Cardiac muscle cell (in vitro differentiated cells and primary cell): ENCODE results near the gene BRSK2. TPM values are rescaled to one million over a fixed set of nuclear protein-coding genes. Genes with fewer than 3 reads are reported as not detected.

Experiments
- DNase-seq, 2 donors: peaks; one replicate each; pipeline versions ENCODE4 v3.0.0 to v3.0.0-alpha.2; 2010 to 2017; ENCODE audit warnings: low read depth in 1 of 2, low spot score in 1 of 2
- H3K27ac ChIP-seq: fragments of 200-600 bp; sonication (generic); 2 replicates; pipeline ENCODE4 v1.5.1; 2016
- H3K27me3 ChIP-seq: fragments of 200-600 bp; sonication (generic); 2 replicates; pipeline ENCODE4 v1.6.0; 2016; ENCODE audit warnings: control low read depth
- H3K36me3 ChIP-seq: fragments of 200-600 bp; sonication (generic); 2 replicates; pipeline ENCODE4 v1.5.1; 2016; ENCODE audit warnings: control low read depth
- H3K4me1 ChIP-seq: fragments of 200-600 bp; sonication (generic); 2 replicates; pipeline ENCODE4 v1.8.1; 2017; ENCODE audit warnings: low read depth, mild to moderate bottlenecking, mixed run types
- H3K4me3 ChIP-seq: fragments of 200-600 bp; sonication (generic); 2 replicates; pipeline ENCODE4 v1.5.1; 2016; ENCODE audit warnings: mild to moderate bottlenecking
- H3K9me3 ChIP-seq: fragments of 200-600 bp; sonication (generic); 2 replicates; pipeline ENCODE4 v1.5.1; 2017; ENCODE audit warnings: low read depth, mild to moderate bottlenecking, control low read depth
- polyA plus RNA-seq: library from polyadenylated mRNA; unstranded; fragments of >200 nt; fragmentation: Nextera tagmentation; extraction: Ambion mirVana; gene quantifications from 2 replicates; pipeline ENCODE4 v1.2.1, GENCODE V29; 2016
- total RNA-seq: library from RNA; depleted of rRNA; stranded (reverse); fragments of >200 nt; gene quantifications from 2 replicates; pipeline ENCODE4 v1.2.3, GENCODE V29; 2016
- TF ChIP-seq, protein P1 (sequence below): IDR thresholded peaks from 2 replicates; pipeline ENCODE4 v1.5.1; 2012; ENCODE audit warnings: low read depth, mild to moderate bottlenecking, low read length

BRSK2 gene
- total and polyA plus RNA-seq, 2 experiments from 2014 or later = 0.69 to 2.7 TPM

DNA sequence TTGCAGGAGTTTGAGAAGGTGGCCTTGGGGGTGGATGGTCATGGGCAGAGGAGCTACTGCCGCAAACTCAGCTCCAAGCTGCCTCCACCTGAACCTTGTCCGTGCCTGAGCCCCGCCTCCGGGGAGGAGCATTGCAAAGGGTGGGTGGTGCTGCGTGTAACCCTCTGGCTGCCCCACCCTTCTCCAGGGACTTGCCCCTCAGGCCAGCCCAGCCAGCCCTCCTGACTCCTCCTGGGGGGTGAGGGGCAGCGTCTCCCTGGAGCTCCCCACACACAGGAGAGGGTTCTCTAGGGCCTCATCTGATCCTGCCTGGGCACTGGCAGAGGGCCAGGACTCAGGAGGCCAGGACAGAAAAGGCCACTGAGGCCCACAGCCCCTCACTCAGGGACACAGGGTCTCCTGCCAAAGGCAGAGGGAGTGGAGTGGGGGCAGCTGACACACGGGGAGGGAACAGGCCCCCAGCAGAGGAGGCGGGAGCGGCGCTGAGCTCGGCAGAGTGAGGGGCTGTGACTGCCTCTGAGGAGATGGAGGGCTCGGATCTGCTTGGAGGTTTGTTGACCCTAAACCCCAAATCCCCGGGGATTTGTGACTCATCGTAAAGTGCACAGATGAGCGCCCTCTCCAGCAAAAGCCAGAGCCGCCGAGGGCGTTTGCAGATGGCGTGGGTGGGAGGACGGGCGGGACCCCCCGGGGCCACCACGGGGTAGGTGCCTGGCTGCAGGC, 12.8 kb downstream of the BRSK2 start:
- Histone ChIP-seq H3K27me3 (no peaks in the 10 kb centered on the region), H3K4me1 (no peaks in the 10 kb centered on the region)

DNA sequence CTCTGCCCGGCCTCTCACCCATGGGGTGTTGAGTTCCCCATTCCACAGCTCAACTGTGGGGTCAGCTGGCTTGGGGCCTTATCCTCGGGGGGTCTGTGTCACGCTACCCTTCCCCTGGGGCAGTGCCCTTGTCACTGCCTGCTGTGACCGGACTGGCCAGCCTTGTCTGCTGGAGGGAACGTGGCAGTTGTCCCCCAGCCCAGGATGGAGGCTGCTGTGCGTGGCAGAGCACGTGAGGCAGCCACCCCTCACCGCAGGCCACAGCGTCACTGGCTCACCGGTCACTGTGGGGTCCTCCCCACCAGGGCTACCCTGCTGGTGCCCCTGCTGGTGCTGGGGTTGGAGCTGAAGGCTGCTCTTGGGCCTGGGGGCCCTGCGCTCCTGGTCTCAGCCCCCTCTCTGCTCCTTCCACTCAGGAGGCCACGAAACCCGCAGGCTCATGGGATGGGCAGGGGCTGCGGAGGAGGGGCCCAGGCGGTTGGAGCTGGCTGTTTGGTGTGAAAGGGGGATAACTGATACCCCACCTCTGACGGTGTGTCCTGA, 13.4 kb downstream of the BRSK2 start:
- no peaks in the 10 kb centered on the region for H3K36me3 ChIP-seq
- no peak for DNase-seq
- H3K27ac ChIP-seq = no peak overlapping the region
- TF ChIP-seq, protein P1, sequence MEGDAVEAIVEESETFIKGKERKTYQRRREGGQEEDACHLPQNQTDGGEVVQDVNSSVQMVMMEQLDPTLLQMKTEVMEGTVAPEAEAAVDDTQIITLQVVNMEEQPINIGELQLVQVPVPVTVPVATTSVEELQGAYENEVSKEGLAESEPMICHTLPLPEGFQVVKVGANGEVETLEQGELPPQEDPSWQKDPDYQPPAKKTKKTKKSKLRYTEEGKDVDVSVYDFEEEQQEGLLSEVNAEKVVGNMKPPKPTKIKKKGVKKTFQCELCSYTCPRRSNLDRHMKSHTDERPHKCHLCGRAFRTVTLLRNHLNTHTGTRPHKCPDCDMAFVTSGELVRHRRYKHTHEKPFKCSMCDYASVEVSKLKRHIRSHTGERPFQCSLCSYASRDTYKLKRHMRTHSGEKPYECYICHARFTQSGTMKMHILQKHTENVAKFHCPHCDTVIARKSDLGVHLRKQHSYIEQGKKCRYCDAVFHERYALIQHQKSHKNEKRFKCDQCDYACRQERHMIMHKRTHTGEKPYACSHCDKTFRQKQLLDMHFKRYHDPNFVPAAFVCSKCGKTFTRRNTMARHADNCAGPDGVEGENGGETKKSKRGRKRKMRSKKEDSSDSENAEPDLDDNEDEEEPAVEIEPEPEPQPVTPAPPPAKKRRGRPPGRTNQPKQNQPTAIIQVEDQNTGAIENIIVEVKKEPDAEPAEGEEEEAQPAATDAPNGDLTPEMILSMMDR = no peak
- no peak overlapping the region for H3K4me3 ChIP-seq
- H3K4me1 ChIP-seq = no peaks in the 10 kb centered on the region
- H3K9me3 ChIP-seq = no peaks in the 10 kb centered on the region
- H3K27me3 ChIP-seq = no peaks in the 10 kb centered on the region

More for the DNA sequence above, 12.8 kb downstream of the BRSK2 start:
- no peaks in the 10 kb centered on the region for H3K9me3 ChIP-seq
- TF ChIP-seq, protein P1 = no peak
- DNase-seq = no peak
- H3K36me3 ChIP-seq = no peaks in the 10 kb centered on the region
- no peak overlapping the region for H3K4me3 ChIP-seq
- no peak overlapping the region for H3K27ac ChIP-seq

DNA sequence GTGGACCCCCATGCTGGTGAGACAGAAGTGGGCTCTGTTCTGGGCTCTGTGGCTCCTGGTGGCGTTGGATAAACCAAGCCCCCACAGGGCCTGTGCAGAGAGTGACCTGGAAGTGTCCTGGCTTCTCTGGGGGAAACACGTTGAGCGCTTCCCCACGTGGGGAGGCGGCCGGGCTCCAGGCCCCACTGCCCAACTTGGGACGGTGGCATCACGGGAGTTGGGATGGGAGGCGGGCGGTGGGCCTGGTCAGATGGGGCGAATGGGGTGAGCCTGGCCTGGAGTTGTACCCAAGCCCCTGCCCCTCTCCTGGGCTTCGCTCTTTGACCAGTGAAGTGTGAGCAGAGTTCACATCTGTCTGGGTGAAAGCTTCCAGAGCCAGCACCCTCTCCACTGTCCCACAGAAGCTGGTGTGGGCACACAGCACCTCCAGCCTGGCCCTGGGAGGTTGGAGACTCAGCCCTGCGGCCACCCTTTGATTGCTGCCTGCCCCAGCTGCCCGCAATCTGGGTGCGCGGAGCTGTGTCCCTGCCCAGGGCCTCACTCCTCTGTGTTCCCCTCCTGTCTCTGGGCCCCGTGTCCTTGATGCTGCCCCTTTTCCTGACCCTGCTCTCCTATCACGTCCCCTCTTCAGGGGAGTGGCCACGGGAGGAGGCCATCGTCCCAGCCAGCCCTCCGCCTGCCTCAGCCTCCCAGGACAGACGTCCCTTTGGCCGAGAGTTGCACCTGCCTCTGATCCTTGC, 14.2 kb downstream of the BRSK2 start:
- Histone ChIP-seq H3K4me3 (no peak overlapping the region), H3K9me3 (no peaks in the 10 kb centered on the region), H3K36me3 (no peaks in the 10 kb centered on the region), H3K27ac (no peak overlapping the region), H3K4me1 (no peaks in the 10 kb centered on the region), H3K27me3 (no peaks in the 10 kb centered on the region)
- no peak for DNase-seq
- TF ChIP-seq, protein P1 = no peak

DNA sequence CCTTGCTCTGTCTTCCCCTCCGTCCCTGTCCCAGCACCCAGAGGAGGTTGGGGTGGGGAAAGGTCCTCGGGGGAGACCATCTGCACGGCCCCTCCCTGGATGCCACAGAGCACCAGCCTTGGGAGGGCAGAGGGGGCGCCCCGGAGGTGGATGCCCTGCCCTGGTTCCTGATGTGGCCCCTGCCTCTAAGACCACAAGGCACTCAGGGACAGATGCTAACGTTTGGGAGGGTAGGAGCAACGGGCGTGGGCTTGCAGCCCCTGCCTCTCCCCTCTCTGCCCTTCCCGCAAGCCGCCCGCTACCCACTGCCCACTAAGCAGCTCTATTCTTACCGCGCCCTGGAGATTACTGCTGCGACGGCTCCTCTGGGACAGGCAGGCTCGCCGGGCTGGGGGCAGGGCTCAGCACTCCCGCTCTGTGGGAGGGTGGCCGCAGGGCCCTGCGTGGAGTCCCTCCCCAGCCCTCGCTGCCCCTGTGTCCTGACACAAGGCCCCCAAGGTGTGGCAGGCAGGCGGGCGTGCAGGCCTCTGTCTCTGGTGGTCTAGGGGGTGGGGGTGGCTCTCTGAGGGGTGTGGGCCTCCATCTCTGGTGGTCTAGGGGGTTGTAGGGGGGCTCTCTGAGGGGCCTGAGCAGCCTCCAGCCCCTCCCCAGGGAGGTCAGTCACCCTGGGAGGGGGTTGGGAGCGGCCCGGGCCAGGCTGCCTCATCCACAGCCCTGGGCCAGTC, 14.9 kb downstream of the BRSK2 start:
- H3K27me3 ChIP-seq = no peaks in the 10 kb centered on the region
- no peak overlapping the region for H3K4me3 ChIP-seq
- H3K4me1 ChIP-seq = no peaks in the 10 kb centered on the region
- H3K27ac ChIP-seq = no peak overlapping the region
- TF ChIP-seq, protein P1 = no peak
- H3K36me3 ChIP-seq = no peaks in the 10 kb centered on the region
- no peak for DNase-seq
- no peaks in the 10 kb centered on the region for H3K9me3 ChIP-seq

DNA sequence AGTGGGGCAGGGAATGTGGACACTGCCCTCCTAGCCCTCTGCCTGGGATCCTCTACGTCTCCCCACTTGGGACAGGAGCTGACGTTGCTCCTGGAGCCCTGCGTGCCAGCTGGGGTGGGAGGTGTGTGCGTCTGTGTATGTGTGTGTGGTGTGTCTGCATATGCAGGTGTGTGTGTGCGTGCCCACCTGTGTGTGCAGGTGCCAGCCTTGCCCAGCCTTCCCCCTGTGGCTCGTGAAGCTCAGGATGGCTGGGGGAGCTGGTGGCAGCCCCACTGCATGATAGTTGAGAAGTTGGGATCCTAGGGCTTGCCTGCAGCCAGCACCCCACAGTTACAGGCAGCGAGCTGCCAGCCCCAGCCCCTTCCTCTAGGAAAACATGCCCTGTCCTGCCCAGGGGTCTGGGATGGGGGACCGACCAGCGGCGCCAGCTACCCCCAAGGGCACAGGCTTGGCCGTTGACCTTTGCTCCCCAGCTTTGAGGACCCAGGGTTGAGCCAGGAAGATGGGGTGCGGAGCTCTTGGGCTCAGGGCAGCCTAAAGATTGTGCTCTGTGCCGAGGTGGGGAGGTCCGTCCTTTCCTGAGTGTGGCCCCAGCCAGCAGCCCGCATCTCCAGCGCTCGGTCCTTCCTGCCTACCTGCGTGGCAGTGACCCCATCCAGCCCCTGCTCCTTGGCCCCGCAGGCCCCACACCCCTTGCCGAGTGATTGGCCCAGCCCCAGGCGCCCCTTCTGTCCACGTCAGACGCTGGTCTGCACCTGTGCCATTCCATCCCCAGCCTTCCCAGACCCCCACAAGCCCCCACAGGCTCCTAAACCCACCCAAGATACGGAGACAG, 15.7 kb downstream of the BRSK2 start:
- H3K36me3 ChIP-seq = no peaks in the 10 kb centered on the region
- no peak overlapping the region for H3K27ac ChIP-seq
- H3K9me3 ChIP-seq = no peaks in the 10 kb centered on the region
- TF ChIP-seq, protein P1 = no peak
- H3K4me3 ChIP-seq = no peak overlapping the region
- H3K27me3 ChIP-seq = no peaks in the 10 kb centered on the region
- no peaks in the 10 kb centered on the region for H3K4me1 ChIP-seq
- DNase-seq = no peak
